OCI-LY3 (cell line): ENCODE data around the gene FAM89B.

ENCODE experiments used
- H2AFZ ChIP-seq: fragments of 200-600, 300-600 bp; shearing (Covaris generic); 2 replicates; pipeline ENCODE4 v1.6.0; 2014; ENCODE audit warnings: antibody characterized with exemption, low read depth, low read length
- H3K27ac ChIP-seq: fragments of 200-600, 300-600 bp; sonication (generic); 2 replicates; pipeline ENCODE4 v1.5.1; 2014; ENCODE audit warnings: mild to moderate bottlenecking, low read length, moderate library complexity, mixed read lengths
- H3K27me3 ChIP-seq: fragments of 200-600, 300-600 bp; sonication (generic); 2 replicates; pipeline ENCODE4 v1.6.1; 2014; ENCODE audit warnings: low read depth, low read length, mixed read lengths
- H3K36me3 ChIP-seq: fragments of 200-600, 300-600 bp; sonication (generic); replicated peaks from 2 replicates; pipeline ENCODE3; 2014; ENCODE audit warnings: low read depth, low read length, mixed read lengths
- H3K4me1 ChIP-seq: fragments of 300-600, 200-600 bp; sonication (generic); 2 replicates; pipeline ENCODE4 v1.6.1; 2014; ENCODE audit warnings: low read length, mixed read lengths
- H3K4me2 ChIP-seq: fragments of 200-600, 300-600 bp; sonication (generic); 2 replicates; pipeline ENCODE4 v1.6.1; 2014; ENCODE audit warnings: low read length, mixed read lengths
- H3K4me3 ChIP-seq: fragments of 300-600, 200-600 bp; sonication (generic); 2 replicates; pipeline ENCODE4 v1.5.1; 2014; ENCODE audit warnings: antibody characterized with exemption, mild to moderate bottlenecking, low read length, moderate library complexity
- H3K79me2 ChIP-seq: fragments of 300-600, 200-600 bp; shearing (Covaris generic); 2 replicates; pipeline ENCODE4 v1.6.1; 2014; ENCODE audit warnings: mild to moderate bottlenecking, low read length, mixed read lengths
- H3K9ac ChIP-seq: fragments of 300-600, 200-600 bp; shearing (Covaris generic); 2 replicates; pipeline ENCODE4 v1.6.0; 2014; ENCODE audit warnings: mild to moderate bottlenecking, low read length, moderate library complexity
- H3K9me3 ChIP-seq: fragments of 200-600, 300-600 bp; shearing (Covaris generic); 2 replicates; pipeline ENCODE4 v1.6.1; 2014; ENCODE audit warnings: low read length, mixed read lengths; ENCODE audit not compliant: insufficient read depth
- H4K20me1 ChIP-seq: fragments of 200-600, 300-600 bp; sonication (generic); 2 replicates; pipeline ENCODE4 v1.6.1; 2016; ENCODE audit warnings: low read length, mixed read lengths; ENCODE audit not compliant: insufficient read depth
- EZH2phosphoT487 ChIP-seq: fragments of 200-600 bp; shearing (Covaris generic); IDR thresholded peaks from 2 replicates; pipeline ENCODE4 v1.6.1; 2018; ENCODE audit warnings: antibody characterized with exemption, mixed run types, low read depth
- TF ChIP-seq, protein P1 (sequence below): fragments of 200-600, 300-600 bp; sonication (generic); IDR thresholded peaks from 2 replicates; pipeline ENCODE4 v1.5.1; 2014; ENCODE audit warnings: antibody characterized with exemption, low read length, low read depth

The FAM89B gene

DNA sequence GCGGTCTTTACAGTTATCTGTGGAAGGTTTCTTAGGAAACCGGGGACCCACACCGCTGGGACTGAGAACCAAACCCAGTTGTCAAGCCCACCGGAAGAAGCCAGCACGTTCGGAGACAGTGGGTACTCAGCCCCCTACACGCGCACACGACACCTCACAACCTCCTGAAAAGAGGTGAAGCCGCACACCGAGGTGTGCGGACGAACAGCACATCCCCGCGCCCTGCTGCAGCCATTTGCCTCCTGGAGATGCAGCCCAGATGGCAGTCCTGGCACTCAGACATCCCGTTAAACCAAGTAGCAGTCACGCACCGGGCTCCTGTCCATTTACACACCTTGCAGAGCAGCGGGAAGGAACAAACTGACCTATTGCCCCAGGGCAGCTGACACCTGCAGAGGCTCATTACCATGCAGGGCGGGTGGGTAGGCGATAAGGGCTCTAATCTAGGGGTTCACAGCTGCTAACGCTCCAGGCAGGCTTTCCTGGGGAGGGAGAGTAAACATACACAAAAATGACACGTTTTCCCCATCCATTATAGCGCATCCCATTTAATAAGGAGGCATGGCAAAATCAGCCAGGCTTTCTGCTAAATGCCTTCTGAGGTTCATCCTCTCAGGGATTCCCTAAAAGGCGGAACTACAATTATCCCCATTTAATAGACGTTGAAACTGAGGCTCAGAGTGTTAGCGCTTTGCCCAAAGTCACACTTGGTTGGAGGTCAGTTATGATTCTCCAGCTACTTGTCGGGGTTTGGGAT, 2.7 kb downstream of the FAM89B start:
- no peaks in the 10 kb centered on the region for H3K36me3 ChIP-seq
- peaks cover 13% of the 10 kb centered on the region for H4K20me1 ChIP-seq
- H3K27me3 ChIP-seq = no peaks in the 10 kb centered on the region
- no peaks in the 10 kb centered on the region for H3K9me3 ChIP-seq
- peak overlapping the region; percentile 74 for H3K9ac ChIP-seq
- H3K27ac ChIP-seq = peak overlapping the region; percentile 81
- peak overlapping the region; percentile 81 for H3K4me3 ChIP-seq
- peaks cover 43% of the 10 kb centered on the region for H3K79me2 ChIP-seq
- TF ChIP-seq, protein P1, sequence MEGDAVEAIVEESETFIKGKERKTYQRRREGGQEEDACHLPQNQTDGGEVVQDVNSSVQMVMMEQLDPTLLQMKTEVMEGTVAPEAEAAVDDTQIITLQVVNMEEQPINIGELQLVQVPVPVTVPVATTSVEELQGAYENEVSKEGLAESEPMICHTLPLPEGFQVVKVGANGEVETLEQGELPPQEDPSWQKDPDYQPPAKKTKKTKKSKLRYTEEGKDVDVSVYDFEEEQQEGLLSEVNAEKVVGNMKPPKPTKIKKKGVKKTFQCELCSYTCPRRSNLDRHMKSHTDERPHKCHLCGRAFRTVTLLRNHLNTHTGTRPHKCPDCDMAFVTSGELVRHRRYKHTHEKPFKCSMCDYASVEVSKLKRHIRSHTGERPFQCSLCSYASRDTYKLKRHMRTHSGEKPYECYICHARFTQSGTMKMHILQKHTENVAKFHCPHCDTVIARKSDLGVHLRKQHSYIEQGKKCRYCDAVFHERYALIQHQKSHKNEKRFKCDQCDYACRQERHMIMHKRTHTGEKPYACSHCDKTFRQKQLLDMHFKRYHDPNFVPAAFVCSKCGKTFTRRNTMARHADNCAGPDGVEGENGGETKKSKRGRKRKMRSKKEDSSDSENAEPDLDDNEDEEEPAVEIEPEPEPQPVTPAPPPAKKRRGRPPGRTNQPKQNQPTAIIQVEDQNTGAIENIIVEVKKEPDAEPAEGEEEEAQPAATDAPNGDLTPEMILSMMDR = no peak
- TF ChIP-seq EZH2phosphoT487 = no peak
- peak overlapping the region; percentile 98 for H3K4me2 ChIP-seq
- no peak overlapping the region for H2AFZ ChIP-seq
- H3K4me1 ChIP-seq = peaks cover 51% of the 10 kb centered on the region

DNA sequence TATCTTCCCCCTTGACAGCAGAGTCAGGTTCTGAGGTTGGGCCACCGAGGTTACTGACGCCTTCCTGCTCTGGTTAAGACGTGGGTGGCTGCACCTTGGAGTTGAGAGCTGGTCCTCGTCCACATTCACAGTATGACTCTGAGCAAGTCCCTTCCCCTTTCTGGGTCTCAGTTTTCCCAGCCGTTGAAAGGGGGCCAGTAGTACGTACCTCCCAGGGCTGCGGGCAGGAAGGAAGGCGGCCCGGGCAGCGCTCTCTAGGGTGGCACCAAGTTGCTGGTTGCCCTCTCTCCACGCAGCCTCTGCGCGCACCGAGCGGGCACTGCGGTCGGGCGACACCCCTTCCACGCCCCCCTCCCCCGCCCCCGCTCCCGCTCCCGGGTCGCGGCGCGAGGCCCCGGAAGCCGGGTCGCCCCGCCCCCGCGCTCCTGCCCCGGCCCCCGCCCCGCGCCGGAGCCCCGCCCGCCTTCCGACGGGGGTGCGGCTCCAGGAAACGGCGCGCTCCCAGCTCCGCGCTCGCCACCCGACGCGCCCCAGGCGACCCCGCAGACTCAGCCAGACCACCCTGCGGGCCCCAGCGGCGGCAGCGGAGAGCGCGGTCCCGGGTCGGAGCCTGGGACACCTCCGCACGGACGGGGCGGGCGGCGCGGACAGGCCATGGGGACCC, 3.4 kb downstream of the FAM89B start, which contains the start of gene EHBP1L1:
Gene EHBP1L1 (plus strand): TSS at position 486 of the 664 bp plus-strand sequence. CDS start 250 bp downstream, outside the sequence.
- Histone ChIP-seq H3K4me2 (peak within 1 kb of the TSS; percentile 98), H3K9me3 (no peaks in the 10 kb centered on the region), H4K20me1 (peaks cover 13% of the 10 kb centered on the region), H3K36me3 (peaks cover 6% of the 10 kb centered on the region), H3K4me1 (peaks cover 51% of the 10 kb centered on the region), H3K79me2 (peaks cover 38% of the 10 kb centered on the region), H3K27ac (peak within 1 kb of the TSS; percentile 81), H2AFZ (no peak within 1 kb of the TSS), H3K27me3 (no peaks in the 10 kb centered on the region), H3K9ac (peak within 1 kb of the TSS; percentile 87), H3K4me3 (peak within 1 kb of the TSS; percentile 81)
- no peak for TF ChIP-seq EZH2phosphoT487
- TF ChIP-seq, protein P1 = no peak

DNA sequence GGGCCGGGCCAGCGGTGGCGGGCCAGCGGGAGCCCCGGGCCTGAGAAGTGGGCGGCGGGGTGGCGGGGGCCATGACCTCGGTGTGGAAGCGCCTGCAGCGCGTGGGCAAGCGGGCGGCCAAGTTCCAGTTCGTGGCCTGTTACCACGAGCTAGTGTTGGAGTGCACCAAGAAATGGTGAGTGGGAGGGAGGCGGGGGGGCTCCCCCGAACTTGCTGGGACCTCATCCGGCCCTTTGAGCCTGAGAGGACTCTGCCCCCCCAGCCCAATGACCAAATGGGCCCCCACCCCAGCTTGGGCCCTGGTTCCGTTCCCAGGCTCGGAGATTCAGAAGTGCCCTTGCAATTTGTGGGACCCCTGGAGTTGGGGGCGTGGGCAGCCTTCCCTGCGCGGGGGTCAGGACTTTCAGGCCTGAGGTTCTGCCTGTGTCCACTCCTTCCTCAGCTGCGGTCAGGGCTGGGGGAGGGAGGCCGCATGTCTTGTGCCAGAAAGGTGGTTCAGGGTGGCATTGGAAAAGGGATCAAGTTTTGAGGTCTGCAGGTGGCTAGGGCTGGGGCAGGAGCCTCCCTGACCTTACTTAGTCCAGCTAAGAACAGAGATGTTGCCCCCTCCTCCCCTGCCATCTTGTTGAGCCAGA, 4.0 kb downstream of the FAM89B start:
- Histone ChIP-seq H3K4me2 (peak overlapping the region; percentile 98), H3K9me3 (no peaks in the 10 kb centered on the region), H2AFZ (no peak overlapping the region), H3K27ac (peak overlapping the region; percentile 13; the same call in 1 of the 2 replicates), H3K4me3 (peak overlapping the region; percentile 81), H4K20me1 (peaks cover 12% of the 10 kb centered on the region), H3K9ac (peak overlapping the region; percentile 87), H3K27me3 (no peaks in the 10 kb centered on the region), H3K36me3 (peaks cover 10% of the 10 kb centered on the region), H3K4me1 (peaks cover 46% of the 10 kb centered on the region), H3K79me2 (peaks cover 32% of the 10 kb centered on the region)
- TF ChIP-seq EZH2phosphoT487 = no peak
- TF ChIP-seq, protein P1 = no peak
